Neural crest cell (in vitro differentiated cells): Measurements from ENCODE around the gene FAR1. TPM values are rescaled to one million over a fixed set of nuclear protein-coding genes. Genes with fewer than 3 reads are reported as not detected.

Experiments
- DNase-seq: peaks from one replicate; pipeline ENCODE4 v3.0.0; 2021; ENCODE audit warnings: low read depth, mixed read lengths, low spot score
- H3K27ac Mint-ChIP-seq: one replicate; pipeline ENCODE4 v1.8.0; 2021; ENCODE audit warnings: mild to moderate bottlenecking, mixed read lengths; ENCODE audit not compliant: unreplicated experiment
- H3K27me3 Mint-ChIP-seq: 2 replicates; pipeline ENCODE4 v1.8.0; 2021; ENCODE audit warnings: low read depth, mild to moderate bottlenecking, mixed read lengths
- H3K36me3 Mint-ChIP-seq: 2 replicates; pipeline ENCODE4 v1.8.0; 2021; ENCODE audit warnings: low read depth, mild to moderate bottlenecking, mixed read lengths
- H3K4me1 Mint-ChIP-seq: 2 replicates; pipeline ENCODE4 v1.8.0; 2021; ENCODE audit warnings: mixed read lengths
- H3K4me3 Mint-ChIP-seq: one replicate; pipeline ENCODE4 v1.8.0; 2021; ENCODE audit warnings: mild to moderate bottlenecking, mixed read lengths
- H3K9me3 Mint-ChIP-seq: 2 replicates; pipeline ENCODE4 v1.8.0; 2021; ENCODE audit warnings: mixed read lengths
- total RNA-seq: library from RNA; stranded (reverse); gene quantifications from 2 replicates; pipeline ENCODE4 v1.2.1, GENCODE V29; 2021
- TF ChIP-seq, protein P1 (sequence below): fragments of 200-600 bp; sonication (generic); conservative IDR thresholded peaks from 2 replicates; pipeline ENCODE4 v1.5.0; 2021; ENCODE audit warnings: antibody characterized with exemption, mild to moderate bottlenecking

Gene FAR1
- total RNA-seq, 1 donor from 2014 or later, result 60.8 TPM

DNA sequence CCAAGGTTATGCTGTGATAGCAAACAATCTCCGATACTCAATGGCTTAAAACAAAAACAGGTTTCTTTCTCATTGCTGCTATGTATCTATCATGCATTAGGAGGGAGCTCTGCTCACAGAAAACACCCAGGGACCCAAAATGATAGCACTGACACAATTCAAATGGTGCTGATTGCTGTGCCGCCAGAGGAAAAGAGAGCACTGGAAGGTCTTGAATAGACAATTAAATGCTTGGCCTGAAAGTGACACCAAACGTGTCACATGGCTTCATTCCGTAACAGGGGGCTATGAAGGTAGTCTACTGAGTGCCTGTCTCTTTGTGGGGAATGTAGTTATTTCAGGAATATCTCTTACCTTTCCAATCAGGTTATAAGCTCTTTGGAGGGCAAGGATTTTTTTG, 94.2 kb downstream of the FAR1 start:
- no peaks in the 10 kb centered on the region for H3K36me3 Mint-ChIP-seq
- DNase-seq, result no peak
- H3K27me3 Mint-ChIP-seq, result no peaks in the 10 kb centered on the region
- H3K4me3 Mint-ChIP-seq, result no peak overlapping the region
- TF ChIP-seq, protein P1, sequence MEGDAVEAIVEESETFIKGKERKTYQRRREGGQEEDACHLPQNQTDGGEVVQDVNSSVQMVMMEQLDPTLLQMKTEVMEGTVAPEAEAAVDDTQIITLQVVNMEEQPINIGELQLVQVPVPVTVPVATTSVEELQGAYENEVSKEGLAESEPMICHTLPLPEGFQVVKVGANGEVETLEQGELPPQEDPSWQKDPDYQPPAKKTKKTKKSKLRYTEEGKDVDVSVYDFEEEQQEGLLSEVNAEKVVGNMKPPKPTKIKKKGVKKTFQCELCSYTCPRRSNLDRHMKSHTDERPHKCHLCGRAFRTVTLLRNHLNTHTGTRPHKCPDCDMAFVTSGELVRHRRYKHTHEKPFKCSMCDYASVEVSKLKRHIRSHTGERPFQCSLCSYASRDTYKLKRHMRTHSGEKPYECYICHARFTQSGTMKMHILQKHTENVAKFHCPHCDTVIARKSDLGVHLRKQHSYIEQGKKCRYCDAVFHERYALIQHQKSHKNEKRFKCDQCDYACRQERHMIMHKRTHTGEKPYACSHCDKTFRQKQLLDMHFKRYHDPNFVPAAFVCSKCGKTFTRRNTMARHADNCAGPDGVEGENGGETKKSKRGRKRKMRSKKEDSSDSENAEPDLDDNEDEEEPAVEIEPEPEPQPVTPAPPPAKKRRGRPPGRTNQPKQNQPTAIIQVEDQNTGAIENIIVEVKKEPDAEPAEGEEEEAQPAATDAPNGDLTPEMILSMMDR, result no peak
- H3K27ac Mint-ChIP-seq, result no peak overlapping the region
- H3K9me3 Mint-ChIP-seq, result no peaks in the 10 kb centered on the region
- H3K4me1 Mint-ChIP-seq, result peaks cover 3% of the 10 kb centered on the region

DNA sequence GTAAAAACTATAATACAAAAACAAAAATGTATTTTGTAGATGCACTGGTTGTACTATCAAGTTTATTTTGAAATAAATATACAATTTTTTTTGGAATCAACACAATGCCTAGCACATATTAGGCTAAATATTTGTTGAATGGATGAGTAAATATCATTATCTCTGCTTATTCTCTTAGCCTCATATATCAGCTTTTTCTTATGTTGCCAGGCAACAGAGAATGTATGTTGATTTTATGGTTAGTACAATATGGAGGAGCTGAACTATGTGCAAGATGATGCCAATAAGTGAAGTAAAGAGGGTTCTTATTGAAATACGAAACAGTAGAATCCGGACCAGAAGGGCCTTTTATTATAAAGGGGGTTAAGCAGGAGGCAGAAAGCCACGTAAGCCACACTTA, 94.9 kb downstream of the FAR1 start:
- TF ChIP-seq, protein P1, result no peak
- H3K4me1 Mint-ChIP-seq, result peaks cover 4% of the 10 kb centered on the region
- H3K4me3 Mint-ChIP-seq, result no peak overlapping the region
- no peaks in the 10 kb centered on the region for H3K36me3 Mint-ChIP-seq
- no peaks in the 10 kb centered on the region for H3K27me3 Mint-ChIP-seq
- H3K9me3 Mint-ChIP-seq, result no peaks in the 10 kb centered on the region
- H3K27ac Mint-ChIP-seq, result no peak overlapping the region
- no peak for DNase-seq

DNA sequence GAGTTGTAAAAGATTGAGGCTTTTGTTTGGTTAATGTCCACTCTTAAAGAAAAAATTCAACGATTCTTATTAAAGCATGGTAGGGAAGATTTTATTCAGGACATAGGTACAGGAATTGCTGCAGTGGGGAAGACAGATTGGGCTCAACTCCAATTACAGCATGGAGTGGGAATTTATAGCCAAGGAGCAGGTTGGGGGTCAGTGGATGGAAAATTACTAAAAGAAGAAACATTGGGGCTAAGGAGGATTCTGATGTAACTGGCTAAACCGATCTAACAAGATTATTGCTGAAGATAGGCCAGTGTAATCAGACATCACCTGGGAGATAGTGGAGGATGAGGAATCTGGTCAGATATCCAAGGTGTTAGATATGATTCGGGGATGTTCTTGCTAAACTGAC, 97.4 kb downstream of the FAR1 start:
- H3K4me3 Mint-ChIP-seq, result no peak overlapping the region
- H3K27ac Mint-ChIP-seq, result no peak overlapping the region

DNA sequence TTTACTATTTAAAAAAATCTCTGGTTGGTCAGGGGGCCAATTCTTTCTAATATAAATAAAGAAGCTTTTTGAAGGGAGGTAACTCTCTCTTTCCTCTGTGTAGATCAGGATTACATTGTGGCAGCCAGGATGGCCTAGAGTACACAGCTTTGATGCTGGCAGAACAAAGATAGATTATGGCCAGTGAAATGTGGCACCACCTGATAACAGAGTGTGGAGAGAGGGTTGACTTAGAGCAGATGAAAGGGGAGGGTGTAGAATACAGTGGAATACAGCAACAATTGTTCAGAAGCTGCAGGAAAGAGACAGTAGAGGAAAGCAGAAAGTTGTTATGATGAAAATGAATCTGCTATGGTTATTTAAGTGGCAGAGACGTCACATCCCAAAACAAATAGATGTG, 99.0 kb downstream of the FAR1 start:
- no peak overlapping the region for H3K4me3 Mint-ChIP-seq
- peaks cover 2% of the 10 kb centered on the region for H3K27me3 Mint-ChIP-seq
- H3K36me3 Mint-ChIP-seq, result no peaks in the 10 kb centered on the region
- no peak overlapping the region for H3K27ac Mint-ChIP-seq
- DNase-seq, result no peak
- H3K4me1 Mint-ChIP-seq, result peaks cover 15% of the 10 kb centered on the region
- TF ChIP-seq, protein P1, result no peak
- H3K9me3 Mint-ChIP-seq, result peaks cover 3% of the 10 kb centered on the region

More for the DNA sequence above, 97.4 kb downstream of the FAR1 start:
- no peak for DNase-seq
- TF ChIP-seq, protein P1, result no peak
- Mint-ChIP-seq H3K4me1 (peaks cover 15% of the 10 kb centered on the region), H3K27me3 (no peaks in the 10 kb centered on the region), H3K9me3 (peaks cover 3% of the 10 kb centered on the region), H3K36me3 (no peaks in the 10 kb centered on the region)

DNA sequence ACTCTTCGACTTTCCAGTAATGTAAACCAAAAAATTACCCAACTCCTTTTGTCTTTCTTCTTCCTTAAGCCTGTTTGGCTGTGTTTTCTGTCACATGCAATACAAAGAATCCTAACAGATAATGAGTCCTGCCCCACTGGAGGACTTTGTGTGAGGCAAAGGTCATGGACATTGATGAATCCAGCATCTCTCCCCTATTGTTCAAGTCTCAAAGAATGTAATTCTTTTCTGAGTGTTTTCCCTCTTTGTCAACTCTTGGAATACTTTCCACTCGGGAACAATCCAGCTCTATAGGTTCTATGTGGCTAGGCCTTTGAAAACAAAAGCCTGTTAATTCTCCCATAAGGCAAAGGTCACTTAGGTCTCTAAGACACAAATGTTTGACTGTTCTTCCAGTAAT, 100.7 kb downstream of the FAR1 start:
- DNase-seq, result no peak
- Mint-ChIP-seq H3K4me1 (peaks cover 15% of the 10 kb centered on the region), H3K36me3 (no peaks in the 10 kb centered on the region), H3K4me3 (no peak overlapping the region), H3K27ac (no peak overlapping the region), H3K27me3 (peaks cover 6% of the 10 kb centered on the region), H3K9me3 (peaks cover 3% of the 10 kb centered on the region)
- TF ChIP-seq, protein P1, result no peak

DNA sequence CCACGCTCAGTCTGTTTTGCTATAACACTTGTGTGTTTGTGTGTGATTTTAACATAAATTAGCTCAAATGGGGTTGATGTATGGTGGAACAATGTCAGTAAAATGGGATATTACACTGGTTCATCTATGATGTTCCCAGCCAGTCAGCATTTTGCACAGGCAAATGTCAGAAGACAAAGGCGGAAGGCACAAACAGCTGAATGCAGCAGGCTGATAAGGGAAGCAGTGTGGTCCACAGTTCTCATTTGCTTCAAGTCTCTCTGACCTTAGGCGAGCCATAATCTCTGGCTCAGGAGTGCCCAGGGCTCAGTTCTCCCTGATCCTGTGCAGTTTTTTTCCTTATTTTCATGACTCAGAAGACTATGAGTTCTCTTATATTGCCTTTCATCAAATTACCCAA, 102.7 kb downstream of the FAR1 start:
- H3K27me3 Mint-ChIP-seq, result peaks cover 18% of the 10 kb centered on the region
- H3K36me3 Mint-ChIP-seq, result no peaks in the 10 kb centered on the region
- H3K4me3 Mint-ChIP-seq, result no peak overlapping the region
- peaks cover 15% of the 10 kb centered on the region for H3K4me1 Mint-ChIP-seq
- DNase-seq, result no peak
- H3K9me3 Mint-ChIP-seq, result peaks cover 3% of the 10 kb centered on the region
- H3K27ac Mint-ChIP-seq, result no peak overlapping the region
- TF ChIP-seq, protein P1, result no peak
